GM23338 (cell line): ENCODE results near the gene PLEKHG4B. TPM values are rescaled to one million over a fixed set of nuclear protein-coding genes. Genes with fewer than 3 reads are reported as not detected.

Experiments used
- ATAC-seq: fragments of 200-7000 bp; cut with Tn5 transposase; 3 replicates; pipeline ENCODE4 v1.9.1; 2020
- DNase-seq: peaks from one replicate; pipeline ENCODE4 v3.0.0-alpha.2; 2015; ENCODE audit warnings: low spot score
- H2AFZ ChIP-seq: fragments of 200-600 bp; sonication (generic); 2 replicates; pipeline ENCODE4 v1.8.0; 2016; ENCODE audit warnings: antibody characterized with exemption, mild to moderate bottlenecking, moderate library complexity
- H3F3A ChIP-seq: fragments of 200-600 bp; sonication (generic); replicated peaks from 2 replicates; pipeline ENCODE4 v1.8.0; 2017; ENCODE audit warnings: antibody characterized with exemption, mixed run types, low read depth
- H3K27ac ChIP-seq: fragments of 200-600 bp; sonication (generic); 2 replicates; pipeline ENCODE4 v1.6.1; 2016; ENCODE audit warnings: low read depth
- H3K27me3 ChIP-seq: fragments of 200-600 bp; sonication (generic); 2 replicates; pipeline ENCODE4 v1.8.0; 2016; ENCODE audit warnings: mild to moderate bottlenecking, mixed run types, moderate library complexity; ENCODE audit not compliant: insufficient read depth
- H3K36me3 ChIP-seq: fragments of 200-600 bp; sonication (generic); 2 replicates; pipeline ENCODE4 v1.8.0; 2016; ENCODE audit warnings: mild to moderate bottlenecking; ENCODE audit not compliant: insufficient read depth
- H3K4me1 ChIP-seq: fragments of 200-600 bp; sonication (generic); 2 replicates; pipeline ENCODE4 v1.8.0; 2016; ENCODE audit warnings: mild to moderate bottlenecking, moderate library complexity; ENCODE audit not compliant: insufficient read depth
- H3K4me2 ChIP-seq: fragments of 200-600 bp; sonication (generic); 2 replicates; pipeline ENCODE4 v1.7.1; 2017; ENCODE audit warnings: mixed run types
- H3K4me3 ChIP-seq: fragments of 200-600 bp; sonication (generic); 2 replicates; pipeline ENCODE4 v1.6.1; 2016; ENCODE audit warnings: mixed run types
- H3K79me2 ChIP-seq: fragments of 200-600 bp; sonication (generic); replicated peaks from 2 replicates; pipeline ENCODE4 v1.8.0; 2017; ENCODE audit warnings: mild to moderate bottlenecking; ENCODE audit not compliant: insufficient read depth
- H3K9me2 ChIP-seq: fragments of 200-600 bp; sonication (generic); 2 replicates; pipeline ENCODE4 v1.8.0; 2017; ENCODE audit not compliant: insufficient read depth
- H4K20me1 ChIP-seq: fragments of 200-600 bp; sonication (generic); replicated peaks from 2 replicates; pipeline ENCODE4 v1.8.0; 2017; ENCODE audit warnings: mild to moderate bottlenecking; ENCODE audit not compliant: insufficient read depth
- H3K27ac Mint-ChIP-seq: 2 replicates; pipeline ENCODE4 v1.8.0; 2020; ENCODE audit warnings: inconsistent platforms, mild to moderate bottlenecking, moderate library complexity, mixed read lengths
- H3K27me3 Mint-ChIP-seq: 3 replicates; pipeline ENCODE4 v1.8.0; 2022; ENCODE audit warnings: low read depth, mild to moderate bottlenecking, moderate library complexity, mixed read lengths, inconsistent platforms; ENCODE audit not compliant: insufficient read depth, poor library complexity
- H3K36me3 Mint-ChIP-seq: 3 replicates; pipeline ENCODE4 v1.8.0; 2021; ENCODE audit warnings: low read depth, mild to moderate bottlenecking, inconsistent platforms, moderate library complexity, mixed read lengths
- H3K4me1 Mint-ChIP-seq: 3 replicates; pipeline ENCODE4 v1.8.0; 2020; ENCODE audit warnings: mild to moderate bottlenecking, inconsistent platforms, mixed read lengths
- H3K4me3 Mint-ChIP-seq: 3 replicates; pipeline ENCODE4 v1.8.0; 2021; ENCODE audit warnings: moderate library complexity, mild to moderate bottlenecking, inconsistent platforms, mixed read lengths
- H3K9me3 Mint-ChIP-seq: 3 replicates; pipeline ENCODE4 v1.8.0; 2020; ENCODE audit warnings: moderate library complexity, mild to moderate bottlenecking, inconsistent platforms, mixed read lengths
- CREB1 ChIP-seq: fragments of 250-450 bp; sonication (Bioruptor Pico); IDR thresholded peaks from 2 replicates; pipeline ENCODE4 v1.5.0; 2020; ENCODE audit warnings: low read depth, mild to moderate bottlenecking, moderate library complexity
- CTCF ChIP-seq, 2 experiments: fragments of 200-600 bp in 1 of 2; sonication (generic) in 1 of 2; conservative IDR thresholded peaks; 2 replicates each; pipeline versions ENCODE4 v1.5.1 to v1.6.1; 2016 to 2017; ENCODE audit warnings: antibody characterized with exemption in 2 of 2, low read depth in 2 of 2, mild to moderate bottlenecking in 2 of 2, moderate library complexity in 1 of 2
- EZH2 ChIP-seq: fragments of 200-600 bp; sonication (generic); IDR thresholded peaks from one replicate; pipeline ENCODE4 v1.8.0; 2017; ENCODE audit warnings: antibody characterized with exemption, mild to moderate bottlenecking, low read depth; ENCODE audit not compliant: unreplicated experiment
- JUNB ChIP-seq: IDR thresholded peaks from one replicate; pipeline ENCODE4 v1.6.1; 2016; ENCODE audit warnings: antibody characterized with exemption; ENCODE audit not compliant: unreplicated experiment
- NANOG ChIP-seq: IDR thresholded peaks from 2 replicates; pipeline ENCODE4 v1.6.1; 2016; ENCODE audit warnings: antibody characterized with exemption, borderline replicate concordance
- REST ChIP-seq: IDR thresholded peaks from one replicate; pipeline ENCODE4 v1.6.1; 2018; ENCODE audit warnings: antibody characterized with exemption; ENCODE audit not compliant: unreplicated experiment
- ZNF114 ChIP-seq: fragments of 250-450 bp; sonication (Bioruptor Pico); IDR thresholded peaks from 2 replicates; pipeline ENCODE4 v1.5.0; 2020; ENCODE audit warnings: mild to moderate bottlenecking, moderate library complexity
- ZNF331 ChIP-seq: fragments of 250-450 bp; sonication (Bioruptor Pico); IDR thresholded peaks from 2 replicates; pipeline ENCODE4 v1.5.0; 2020; ENCODE audit warnings: low read depth, mild to moderate bottlenecking, moderate library complexity
- polyA plus RNA-seq: library from polyadenylated mRNA; unstranded; fragments of >200 nt; fragmentation: Nextera tagmentation; extraction: Ambion mirVana; gene quantifications from 2 replicates; pipeline ENCODE4 v1.2.1, GENCODE V29; 2016
- total RNA-seq: library from RNA; depleted of rRNA; stranded (reverse); fragments of >200 nt; shearing (Covaris generic); gene quantifications from 2 replicates; pipeline ENCODE4 v1.2.3, GENCODE V29; 2014

PLEKHG4B gene
- total and polyA plus RNA-seq, 2 experiments from 2014 or later = 33.5 to 54.8 TPM

DNA sequence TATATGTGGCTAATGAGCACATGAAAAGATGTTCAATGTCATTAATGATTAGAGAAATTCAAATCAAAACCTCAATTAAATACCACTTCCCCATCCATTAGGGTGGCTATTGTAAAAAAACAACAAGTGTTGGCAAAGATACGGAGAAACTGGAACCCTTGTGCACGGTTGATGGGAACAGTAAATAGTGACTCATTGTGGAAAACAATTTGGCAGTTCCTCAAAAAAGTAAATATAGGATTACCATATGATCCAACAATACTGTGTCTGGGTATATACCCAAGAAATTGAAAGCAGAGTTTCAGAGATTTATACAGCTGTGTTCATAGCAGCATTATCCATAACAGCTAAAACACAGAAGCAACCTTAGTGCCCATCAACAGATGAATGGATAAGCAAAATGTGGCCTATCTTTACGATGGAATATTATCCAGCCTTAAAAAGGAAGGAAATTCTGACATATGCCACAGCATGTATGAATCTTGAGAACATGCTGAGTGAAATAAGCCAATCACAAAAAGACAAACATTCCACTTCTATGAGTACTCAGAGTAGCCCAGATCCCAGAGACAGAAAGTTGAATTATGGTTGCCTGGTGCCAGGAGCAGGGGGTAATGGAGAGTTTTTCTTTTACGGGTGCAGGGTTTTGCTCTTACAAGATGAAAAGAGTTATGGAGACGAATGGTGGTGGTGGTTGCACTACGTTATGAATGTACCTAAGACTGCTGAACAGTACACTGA is 57.9 kb downstream of the PLEKHG4B start:
- Histone ChIP-seq H3K36me3 (peaks cover 29% of the 10 kb centered on the region; the same call in 1 of the 2 replicates), H3K27ac (no peak overlapping the region), H3K9me2 (no peaks in the 10 kb centered on the region), H3K4me1 (no peaks in the 10 kb centered on the region), H3F3A (no peaks in the 10 kb centered on the region), H3K79me2 (no peaks in the 10 kb centered on the region), H3K4me2 (no peak overlapping the region), H2AFZ (no peak overlapping the region), H4K20me1 (peaks cover 4% of the 10 kb centered on the region), H3K27me3 (no peaks in the 10 kb centered on the region), H3K4me3 (no peak overlapping the region)
- H3K9me3 Mint-ChIP-seq = peaks cover 28% of the 10 kb centered on the region
- ATAC-seq = no peak
- no peak overlapping the region for H3K27ac Mint-ChIP-seq
- H3K27me3 Mint-ChIP-seq = peaks cover 8% of the 10 kb centered on the region
- DNase-seq = no peak
- H3K36me3 Mint-ChIP-seq = peaks cover 81% of the 10 kb centered on the region
- no peak for TF ChIP-seq EZH2
- no peak for TF ChIP-seq ZNF331 (CRISPR knock-in tag)
- TF ChIP-seq JUNB = no peak
- peaks cover 5% of the 10 kb centered on the region for H3K4me1 Mint-ChIP-seq
- no peak overlapping the region for H3K4me3 Mint-ChIP-seq

DNA sequence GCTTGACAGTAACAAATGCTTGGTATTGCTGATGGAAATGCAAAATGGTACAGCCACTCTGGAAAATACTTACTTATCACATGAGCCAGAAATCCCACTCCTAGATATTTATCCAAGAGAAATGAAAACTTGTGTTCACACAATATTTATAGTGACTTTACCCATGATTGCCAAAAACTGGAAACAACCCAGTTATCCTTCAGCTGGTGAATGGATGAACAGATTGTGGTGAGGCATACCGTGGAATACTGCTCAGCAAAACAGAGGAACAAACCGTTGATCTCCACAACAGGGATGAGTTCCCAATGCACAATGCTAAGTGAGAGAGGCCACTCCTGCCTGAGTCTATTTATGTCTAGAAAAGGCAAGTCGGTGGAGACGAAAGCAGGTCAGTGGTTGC is 58.8 kb downstream of the PLEKHG4B start:
- peaks cover 7% of the 10 kb centered on the region for H3K4me1 Mint-ChIP-seq
- peaks cover 25% of the 10 kb centered on the region for H3K9me3 Mint-ChIP-seq
- ATAC-seq (no peak), DNase-seq (no peak)
- no peaks in the 10 kb centered on the region for H3K9me2 ChIP-seq
- H3K27ac Mint-ChIP-seq = no peak overlapping the region
- H3F3A ChIP-seq = no peaks in the 10 kb centered on the region
- no peaks in the 10 kb centered on the region for H3K27me3 ChIP-seq
- H3K4me1 ChIP-seq = no peaks in the 10 kb centered on the region
- peaks cover 38% of the 10 kb centered on the region; the same call in 1 of the 2 replicates for H3K36me3 ChIP-seq
- H2AFZ ChIP-seq = no peak overlapping the region
- no peak overlapping the region for H3K4me3 ChIP-seq
- H3K36me3 Mint-ChIP-seq = peaks cover 81% of the 10 kb centered on the region
- H3K27ac ChIP-seq = no peak overlapping the region
- H3K4me2 ChIP-seq = no peak overlapping the region
- H3K27me3 Mint-ChIP-seq = peaks cover 8% of the 10 kb centered on the region
- H3K79me2 ChIP-seq = no peaks in the 10 kb centered on the region
- no peak for TF ChIP-seq NANOG
- TF ChIP-seq ZNF114 (CRISPR knock-in tag) = no peak
- no peak for TF ChIP-seq EZH2
- no peak for TF ChIP-seq REST
- TF ChIP-seq CTCF (conservative IDR thresholded peaks at IDR 0.05; ENCODE audit: low read depth in 2 of 2) = no peak
- TF ChIP-seq CREB1 = no peak
- H4K20me1 ChIP-seq = peaks cover 9% of the 10 kb centered on the region
- no peak overlapping the region for H3K4me3 Mint-ChIP-seq
